SK-N-SH (cell line): ENCODE results near the gene AMMECR1L. TPM values are rescaled to one million over a fixed set of nuclear protein-coding genes. Genes with fewer than 3 reads are reported as not detected.

ENCODE experiments used
- polyA plus RNA-seq, 3 experiments: library from polyadenylated mRNA; depleted of rRNA; stranded (reverse); fragments of >200 nt; gene quantifications; 2 replicates each; pipeline ENCODE4 v1.2.3, GENCODE V29; 2012
- small RNA-seq, 7 experiments: library from RNA; depleted of rRNA; stranded (forward); fragments of <200 nt; gene quantifications; one replicate each; pipeline ENCODE3, GENCODE V24; 2012

AMMECR1L gene
- polyA plus RNA-seq, 1 of the 3 experiments (the other 2 are of a cell fraction): 11.0 TPM

Small RNAs within 50 kb of the gene (small RNA-seq; reads per million reads assigned to genes)
- gene AC012306.1 (0 reads per million in 7 experiments), gene RF00017 (0 reads per million in 7 experiments), gene RF00019 (0 reads per million in 7 experiments), gene RNU6-395P (0 reads per million in 7 experiments)

Other genes starting within 250 kb of the AMMECR1L start
- 0.03 TPM in 1 of 2 replicates, not detected in the other for gene GPR17, start 239.8 kb downstream of the AMMECR1L start, polyA plus RNA-seq (2012; rRNA removed)
- gene LIMS2, start 210.4 kb downstream of the AMMECR1L start, polyA plus RNA-seq (2012; rRNA removed): 2.2 and 2.7 TPM in 2 replicates
- gene SFT2D3, start 184.5 kb downstream of the AMMECR1L start, polyA plus RNA-seq (2012; rRNA removed): 3.2 and 3.9 TPM in 2 replicates
- gene WDR33, start 74.8 kb downstream of the AMMECR1L start, polyA plus RNA-seq (2012; rRNA removed): 12.4 and 16.1 TPM in 2 replicates
- 11.0 and 11.5 TPM in 2 replicates for gene POLR2D, start 27.8 kb downstream of the AMMECR1L start, polyA plus RNA-seq (2012; rRNA removed)
- 16.6 and 19.0 TPM in 2 replicates for gene SAP130, start 142.1 kb upstream of the AMMECR1L start, polyA plus RNA-seq (2012; rRNA removed)
- gene UGGT1, start 205.2 kb upstream of the AMMECR1L start, polyA plus RNA-seq (2012; rRNA removed): 20.0 and 25.7 TPM in 2 replicates